A549 (cell line): ENCODE measurements around the gene OSBPL8.

Experiments
- POLR2A ChIP-seq: IDR thresholded peaks from 2 replicates; pipeline ENCODE4 v1.6.1; 2012; ENCODE audit warnings: mild to moderate bottlenecking, low read length
- TF ChIP-seq, protein P1 (sequence below): fragments of >200 bp; sonication (Bioruptor Twin); formaldehyde crosslinking; IDR thresholded peaks from 3 replicates; pipeline ENCODE4 v1.5.1; 2016
- TF ChIP-seq, protein P2 (sequence below): IDR thresholded peaks from 2 replicates; pipeline ENCODE4 v1.6.1; 2012
- TF ChIP-seq, protein P3 (sequence below): fragments of 450-650 bp; IDR thresholded peaks from 2 replicates; pipeline ENCODE4 v1.6.1; 2014; ENCODE audit warnings: antibody characterized with exemption

DNA sequence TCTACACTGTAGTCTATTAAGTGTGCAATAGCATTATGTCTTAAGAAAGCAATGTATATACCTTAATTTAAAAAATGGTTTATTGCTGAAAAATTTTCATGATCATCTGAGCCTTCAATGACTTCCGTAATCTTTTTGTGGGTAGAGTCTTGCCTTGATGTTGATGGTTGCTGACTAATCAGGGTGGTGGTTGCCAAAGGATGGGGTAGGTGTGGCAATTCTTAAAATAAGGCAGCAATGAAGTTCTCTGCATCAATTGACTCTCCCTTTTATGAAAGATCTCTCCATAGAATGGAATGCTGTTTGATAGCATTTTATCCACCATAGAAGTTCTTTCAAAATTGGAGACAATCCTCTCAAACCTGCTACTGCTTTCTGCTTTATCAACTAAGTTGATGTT lies 252.5 kb downstream of the OSBPL8 start:
- TF ChIP-seq POLR2A = no peak
- TF ChIP-seq, protein P1, sequence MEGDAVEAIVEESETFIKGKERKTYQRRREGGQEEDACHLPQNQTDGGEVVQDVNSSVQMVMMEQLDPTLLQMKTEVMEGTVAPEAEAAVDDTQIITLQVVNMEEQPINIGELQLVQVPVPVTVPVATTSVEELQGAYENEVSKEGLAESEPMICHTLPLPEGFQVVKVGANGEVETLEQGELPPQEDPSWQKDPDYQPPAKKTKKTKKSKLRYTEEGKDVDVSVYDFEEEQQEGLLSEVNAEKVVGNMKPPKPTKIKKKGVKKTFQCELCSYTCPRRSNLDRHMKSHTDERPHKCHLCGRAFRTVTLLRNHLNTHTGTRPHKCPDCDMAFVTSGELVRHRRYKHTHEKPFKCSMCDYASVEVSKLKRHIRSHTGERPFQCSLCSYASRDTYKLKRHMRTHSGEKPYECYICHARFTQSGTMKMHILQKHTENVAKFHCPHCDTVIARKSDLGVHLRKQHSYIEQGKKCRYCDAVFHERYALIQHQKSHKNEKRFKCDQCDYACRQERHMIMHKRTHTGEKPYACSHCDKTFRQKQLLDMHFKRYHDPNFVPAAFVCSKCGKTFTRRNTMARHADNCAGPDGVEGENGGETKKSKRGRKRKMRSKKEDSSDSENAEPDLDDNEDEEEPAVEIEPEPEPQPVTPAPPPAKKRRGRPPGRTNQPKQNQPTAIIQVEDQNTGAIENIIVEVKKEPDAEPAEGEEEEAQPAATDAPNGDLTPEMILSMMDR = no peak
- TF ChIP-seq, protein P2, sequence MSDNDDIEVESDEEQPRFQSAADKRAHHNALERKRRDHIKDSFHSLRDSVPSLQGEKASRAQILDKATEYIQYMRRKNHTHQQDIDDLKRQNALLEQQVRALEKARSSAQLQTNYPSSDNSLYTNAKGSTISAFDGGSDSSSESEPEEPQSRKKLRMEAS = no peak
- TF ChIP-seq, protein P3, sequence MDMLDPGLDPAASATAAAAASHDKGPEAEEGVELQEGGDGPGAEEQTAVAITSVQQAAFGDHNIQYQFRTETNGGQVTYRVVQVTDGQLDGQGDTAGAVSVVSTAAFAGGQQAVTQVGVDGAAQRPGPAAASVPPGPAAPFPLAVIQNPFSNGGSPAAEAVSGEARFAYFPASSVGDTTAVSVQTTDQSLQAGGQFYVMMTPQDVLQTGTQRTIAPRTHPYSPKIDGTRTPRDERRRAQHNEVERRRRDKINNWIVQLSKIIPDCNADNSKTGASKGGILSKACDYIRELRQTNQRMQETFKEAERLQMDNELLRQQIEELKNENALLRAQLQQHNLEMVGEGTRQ = no peak
